Measurements from ENCODE around the gene STX16. TPM values are rescaled to one million over a fixed set of nuclear protein-coding genes. Genes with fewer than 3 reads are reported as not detected.

The STX16 gene
- total RNA-seq, 1 experiment from 2014 or later: 97.0 TPM

DNA sequence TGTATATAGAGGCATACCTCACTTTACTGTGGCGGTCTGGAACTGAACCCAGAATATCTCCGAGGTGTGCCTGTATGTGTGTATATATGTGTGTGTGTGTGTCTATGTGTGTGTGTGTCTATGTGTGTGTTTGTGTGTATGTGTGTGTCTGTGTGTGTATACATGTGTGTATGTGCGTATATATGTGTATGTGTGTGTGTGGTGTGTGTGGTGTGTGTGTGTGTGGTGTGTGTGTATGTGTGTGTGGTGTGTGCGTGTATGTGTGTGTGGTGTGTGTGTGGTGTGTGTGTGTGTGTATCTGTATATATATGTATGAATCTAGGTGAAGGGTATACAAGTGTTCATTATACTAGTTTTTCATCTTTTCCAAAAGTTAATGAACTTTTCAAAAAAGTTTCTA is 37.3 kb downstream of the STX16 start:
- no peaks in the 10 kb centered on the region for H3K4me1 Mint-ChIP-seq (ENCODE audit: low read depth, unreplicated experiment)
- Histone ChIP-seq H3K4me3 (ENCODE audit: low read depth, low read length) (no peak overlapping the region), H3K9me3 (no peaks in the 10 kb centered on the region), H3K4me1 (peaks cover 9% of the 10 kb centered on the region), H3K36me3 (ENCODE audit: control insufficient read depth, insufficient read depth, low read length) (no peaks in the 10 kb centered on the region), H3K27me3 (replicated peaks; ENCODE audit: control insufficient read depth, insufficient read depth, low read length) (no peaks in the 10 kb centered on the region)
- H3K27me3 Mint-ChIP-seq (ENCODE audit: insufficient read depth, unreplicated experiment): no peaks in the 10 kb centered on the region
- no TSS peak for BruUV-seq (replicated peaks)
- no peak overlapping the region for H3K27ac Mint-ChIP-seq (ENCODE audit: unreplicated experiment)
- H3K36me3 Mint-ChIP-seq (ENCODE audit: insufficient read depth, unreplicated experiment): no peaks in the 10 kb centered on the region
- TF ChIP-seq, protein P1, sequence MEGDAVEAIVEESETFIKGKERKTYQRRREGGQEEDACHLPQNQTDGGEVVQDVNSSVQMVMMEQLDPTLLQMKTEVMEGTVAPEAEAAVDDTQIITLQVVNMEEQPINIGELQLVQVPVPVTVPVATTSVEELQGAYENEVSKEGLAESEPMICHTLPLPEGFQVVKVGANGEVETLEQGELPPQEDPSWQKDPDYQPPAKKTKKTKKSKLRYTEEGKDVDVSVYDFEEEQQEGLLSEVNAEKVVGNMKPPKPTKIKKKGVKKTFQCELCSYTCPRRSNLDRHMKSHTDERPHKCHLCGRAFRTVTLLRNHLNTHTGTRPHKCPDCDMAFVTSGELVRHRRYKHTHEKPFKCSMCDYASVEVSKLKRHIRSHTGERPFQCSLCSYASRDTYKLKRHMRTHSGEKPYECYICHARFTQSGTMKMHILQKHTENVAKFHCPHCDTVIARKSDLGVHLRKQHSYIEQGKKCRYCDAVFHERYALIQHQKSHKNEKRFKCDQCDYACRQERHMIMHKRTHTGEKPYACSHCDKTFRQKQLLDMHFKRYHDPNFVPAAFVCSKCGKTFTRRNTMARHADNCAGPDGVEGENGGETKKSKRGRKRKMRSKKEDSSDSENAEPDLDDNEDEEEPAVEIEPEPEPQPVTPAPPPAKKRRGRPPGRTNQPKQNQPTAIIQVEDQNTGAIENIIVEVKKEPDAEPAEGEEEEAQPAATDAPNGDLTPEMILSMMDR (IDR thresholded peaks at IDR 0.05; ENCODE audit: insufficient read depth in 1 of 2, low read depth in 1 of 2, low read length in 1 of 2, severe bottlenecking in 1 of 2, unreplicated experiment in 1 of 2): no peak
- DNase-seq: no peak
- H3K9me3 Mint-ChIP-seq (ENCODE audit: unreplicated experiment): no peaks in the 10 kb centered on the region
- POLR2A ChIA-PET: no interaction called here
- no peak overlapping the region for H3K4me3 Mint-ChIP-seq (ENCODE audit: unreplicated experiment)
- intact Hi-C loops (cut with micrococcal nuclease; ENCODE audit: unreplicated experiment): no loop called here
- CTCF ChIA-PET: no interaction called here

DNA sequence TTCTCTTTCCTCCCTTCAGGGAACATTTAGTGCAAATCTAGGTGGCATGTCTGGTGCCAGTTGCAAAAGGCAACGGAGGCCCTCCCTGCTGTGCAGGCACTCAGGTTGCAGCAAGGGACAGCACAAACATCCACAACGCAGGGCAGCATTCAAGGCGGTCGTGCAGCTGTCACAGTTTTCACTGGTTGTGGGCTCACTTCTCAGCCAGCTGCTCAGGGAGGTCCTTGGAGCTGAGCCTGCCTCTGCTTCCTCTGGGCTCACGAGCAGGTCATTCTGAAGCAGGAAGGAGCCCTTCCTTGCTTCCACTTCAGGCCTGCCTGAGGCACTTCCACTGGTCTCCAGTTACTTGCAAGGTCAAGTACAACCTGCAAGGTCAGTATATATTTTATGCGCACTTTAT is 37.8 kb downstream of the STX16 start:
- Mint-ChIP-seq H3K4me3 (ENCODE audit: unreplicated experiment) (no peak overlapping the region), H3K36me3 (ENCODE audit: insufficient read depth, unreplicated experiment) (no peaks in the 10 kb centered on the region), H3K27me3 (ENCODE audit: insufficient read depth, unreplicated experiment) (no peaks in the 10 kb centered on the region), H3K4me1 (ENCODE audit: low read depth, unreplicated experiment) (no peaks in the 10 kb centered on the region), H3K9me3 (ENCODE audit: unreplicated experiment) (no peaks in the 10 kb centered on the region), H3K27ac (ENCODE audit: unreplicated experiment) (no peak overlapping the region)
- intact Hi-C loops (cut with micrococcal nuclease; ENCODE audit: unreplicated experiment): no loop called here
- H3K4me1 ChIP-seq: peaks cover 13% of the 10 kb centered on the region
- BruUV-seq (replicated peaks): no TSS peak
- POLR2A ChIA-PET: no interaction called here
- CTCF ChIA-PET: no interaction called here
- no peaks in the 10 kb centered on the region for H3K9me3 ChIP-seq
- TF ChIP-seq, protein P1 (IDR thresholded peaks at IDR 0.05; ENCODE audit: insufficient read depth in 1 of 2, low read depth in 1 of 2, low read length in 1 of 2, severe bottlenecking in 1 of 2, unreplicated experiment in 1 of 2): no peak
- H3K27me3 ChIP-seq (replicated peaks; ENCODE audit: control insufficient read depth, insufficient read depth, low read length): no peaks in the 10 kb centered on the region
- no peak for DNase-seq
- H3K4me3 ChIP-seq (ENCODE audit: low read depth, low read length): no peak overlapping the region
- no peaks in the 10 kb centered on the region for H3K36me3 ChIP-seq (ENCODE audit: control insufficient read depth, insufficient read depth, low read length)

DNA sequence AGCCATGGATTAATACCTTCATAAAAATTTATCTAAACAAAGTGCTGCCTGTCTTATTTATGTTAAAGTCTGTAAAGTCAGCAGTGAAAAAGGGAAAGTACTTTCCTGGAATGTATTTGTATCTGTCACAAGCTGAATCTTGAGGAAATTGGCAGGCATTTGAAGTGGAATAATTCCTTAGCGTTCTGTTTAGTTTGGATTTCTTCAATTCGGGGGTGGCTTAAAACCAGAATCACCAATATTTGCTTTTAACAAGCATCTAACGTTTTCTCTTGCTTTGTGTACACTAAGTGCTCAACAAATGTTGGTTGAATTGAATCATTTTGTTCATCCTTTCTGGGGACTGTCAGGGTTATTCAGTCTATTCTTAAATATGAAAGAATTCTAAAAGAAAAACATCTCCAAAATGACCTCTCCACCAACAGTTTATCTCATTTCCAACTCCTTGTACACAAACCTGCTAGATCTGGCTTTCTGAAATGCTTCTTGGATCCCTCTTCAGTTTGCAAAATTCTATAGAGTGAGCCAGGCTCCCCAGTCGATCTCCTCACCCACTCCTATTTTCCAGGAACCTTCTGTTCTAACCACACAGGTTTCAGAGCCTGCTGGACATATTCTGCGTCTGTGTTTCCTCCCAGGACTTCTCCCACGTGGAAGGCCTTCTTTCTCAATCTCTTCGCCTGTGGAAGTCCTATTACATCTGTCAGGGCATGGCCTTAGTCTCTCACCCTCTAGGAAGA is 39.5 kb downstream of the STX16 start:
- DNase-seq: no peak
- Mint-ChIP-seq H3K9me3 (ENCODE audit: unreplicated experiment) (no peaks in the 10 kb centered on the region), H3K36me3 (ENCODE audit: insufficient read depth, unreplicated experiment) (no peaks in the 10 kb centered on the region), H3K27ac (ENCODE audit: unreplicated experiment) (no peak overlapping the region), H3K27me3 (ENCODE audit: insufficient read depth, unreplicated experiment) (no peaks in the 10 kb centered on the region), H3K4me1 (ENCODE audit: low read depth, unreplicated experiment) (no peaks in the 10 kb centered on the region), H3K4me3 (ENCODE audit: unreplicated experiment) (no peak overlapping the region)
- Histone ChIP-seq H3K4me1 (peaks cover 18% of the 10 kb centered on the region), H3K4me3 (ENCODE audit: low read depth, low read length) (no peak overlapping the region), H3K36me3 (ENCODE audit: control insufficient read depth, insufficient read depth, low read length) (no peaks in the 10 kb centered on the region; the same call in 1 of the 2 replicates), H3K27me3 (replicated peaks; ENCODE audit: control insufficient read depth, insufficient read depth, low read length) (no peaks in the 10 kb centered on the region), H3K9me3 (no peaks in the 10 kb centered on the region)
- intact Hi-C loops (cut with micrococcal nuclease; ENCODE audit: unreplicated experiment): loop anchor here (5.0 kb wide), 2 partner anchors 38 to 453 kb away; partner anchors contain the start of gene STX16
- ChIA-PET CTCF (interaction anchor here (0.6 to 1.2 kb wide), 5 partner anchors 10 to 219 kb away, joined by 3 to 6 read pairs (median 4); partner anchors contain the start of gene STX16), POLR2A (interaction anchor here (0.5 to 0.6 kb wide), 3 partner anchors 29 to 157 kb away, joined by 3 to 7 read pairs (median 3); partner anchors contain the start of gene STX16)
- TF ChIP-seq, protein P1 (IDR thresholded peaks at IDR 0.05; ENCODE audit: insufficient read depth in 1 of 2, low read depth in 1 of 2, low read length in 1 of 2, severe bottlenecking in 1 of 2, unreplicated experiment in 1 of 2): no peak
- BruUV-seq (replicated peaks): no TSS peak
